CD4-positive, alpha-beta T cell (primary cell): ENCODE data around the gene HRH3. TPM values are rescaled to one million over a fixed set of nuclear protein-coding genes. Genes with fewer than 3 reads are reported as not detected.

Source experiments
- ATAC-seq: fragments of 200-7000 bp; cut with Tn5 transposase; one replicate; pipeline ENCODE4 v1.10.0; 2022; ENCODE audit warnings: mild to moderate bottlenecking; ENCODE audit not compliant: poor library complexity
- CTCF ChIA-PET: fragments of 350-600 bp; sonication (Branson Sonifier 250); formaldehyde crosslinking; loops from one replicate; lab custom pipeline; 2021; ENCODE audit warnings: antibody characterized with exemption, inconsistent platforms; lab: Charles Lee
- POLR2A ChIA-PET: fragments of 350-600 bp; sonication (Branson Sonifier 250); formaldehyde crosslinking; loops from one replicate; lab custom pipeline; 2021; ENCODE audit warnings: antibody characterized with exemption, inconsistent platforms; lab: Charles Lee
- DNase-seq, 14 experiments: peaks; one replicate each; pipeline ENCODE4 v3.0.0-alpha.2; 2013 to 2020; ENCODE audit warnings: mixed read lengths in 2 of 14
- H3K27ac ChIP-seq, 2 donors: one replicate each; pipeline versions ENCODE4 v1.5.1 to v1.7.0; 2013; ENCODE audit warnings: low read length in 2 of 2, low read depth in 1 of 2, mild to moderate bottlenecking in 1 of 2
- H3K27me3 ChIP-seq, 2 experiments: 1 replicate in 1 of 2; 2 replicates in 1 of 2; pipeline versions ENCODE4 v1.6.1 to v1.7.0; 2013; ENCODE audit warnings: low read length in 2 of 2, control low read depth in 1 of 2, mild to moderate bottlenecking in 1 of 2, moderate library complexity in 1 of 2; ENCODE audit not compliant: insufficient read depth in 2 of 2, control insufficient read depth in 1 of 2
- H3K36me3 ChIP-seq: one replicate; pipeline ENCODE4 v1.6.1; 2013; ENCODE audit warnings: low read length, control low read depth; ENCODE audit not compliant: insufficient read depth
- H3K4me1 ChIP-seq: one replicate; pipeline ENCODE4 v1.6.1; 2013; ENCODE audit warnings: low read length, control low read depth; ENCODE audit not compliant: insufficient read depth
- H3K4me3 ChIP-seq: one replicate; pipeline ENCODE4 v1.5.1; 2013; ENCODE audit warnings: mild to moderate bottlenecking, low read length, moderate library complexity
- H3K9me3 ChIP-seq, 2 experiments: 1 replicate in 1 of 2; 2 replicates in 1 of 2; pipeline versions ENCODE4 v1.6.1 to v1.7.0; 2013; ENCODE audit warnings: low read length in 2 of 2, mild to moderate bottlenecking in 2 of 2, control low read depth in 1 of 2, moderate library complexity in 1 of 2; ENCODE audit not compliant: control insufficient read depth in 1 of 2, insufficient read depth in 1 of 2
- H3K27ac Mint-ChIP-seq: one replicate; pipeline ENCODE4 v1.8.0; 2020; ENCODE audit warnings: mixed read lengths
- H3K27me3 Mint-ChIP-seq: one replicate; pipeline ENCODE4 v1.8.0; 2021; ENCODE audit warnings: mixed read lengths
- H3K36me3 Mint-ChIP-seq: one replicate; pipeline ENCODE4 v1.8.0; 2021; ENCODE audit warnings: low read depth, mixed read lengths
- H3K4me1 Mint-ChIP-seq: one replicate; pipeline ENCODE4 v1.8.0; 2021; ENCODE audit warnings: low read depth, mixed read lengths
- H3K4me3 Mint-ChIP-seq: one replicate; pipeline ENCODE4 v1.8.0; 2020; ENCODE audit warnings: mild to moderate bottlenecking, mixed read lengths
- H3K9me3 Mint-ChIP-seq: one replicate; pipeline ENCODE4 v1.8.0; 2020; ENCODE audit warnings: mixed read lengths
- intact Hi-C, 2 experiments: fragments of 100-400 bp; cut with DNase I in 1 of 2; cut with micrococcal nuclease in 1 of 2; formaldehyde crosslinking; loops; one replicate each; pipeline versions ENCODE4 v1.15.1 to v1.9.0; 2023 to 2025; cut with DNase I, micrococcal nuclease
- total RNA-seq, 174 experiments: library from RNA in 2 of 174; stranded (reverse) in 2 of 174; gene quantifications; one replicate each; pipeline ENCODE4 v1.2.3 and lab custom pipeline; 2021 to 2026
- TF ChIP-seq, protein P1 (sequence below): fragments of 200-600 bp; IDR thresholded peaks from one replicate; pipeline ENCODE4 v1.8.0; 2022; ENCODE audit warnings: antibody characterized with exemption, mild to moderate bottlenecking

HRH3 gene
- total RNA-seq, 2 experiments from 2014 or later, result not detected

DNA sequence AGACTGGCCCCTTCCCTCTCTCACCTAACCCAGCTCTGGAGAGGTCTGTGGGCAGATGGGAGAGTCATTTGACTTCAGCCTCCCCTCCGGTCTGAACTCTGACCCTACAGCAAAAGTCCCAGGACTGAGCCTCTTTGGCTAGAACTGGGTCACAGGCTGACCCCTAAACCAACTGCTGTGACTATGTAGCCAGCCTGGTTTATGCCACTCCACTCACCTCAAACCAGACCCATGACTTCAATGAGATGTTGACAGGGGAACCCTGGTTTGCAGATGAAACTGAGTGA is 17.4 kb upstream of the HRH3 start:
- Mint-ChIP-seq H3K4me1 (peaks cover 37% of the 10 kb centered on the region), H3K27me3 (peaks cover 9% of the 10 kb centered on the region), H3K27ac (peak overlapping the region; percentile 95), H3K4me3 (peak overlapping the region; percentile 92), H3K36me3 (peaks cover 15% of the 10 kb centered on the region), H3K9me3 (no peaks in the 10 kb centered on the region)
- ChIA-PET POLR2A (interaction anchor here (0.6 to 1.8 kb wide), 5 partner anchors 9 to 172 kb away, joined by 3 to 8 read pairs (median 4); partner anchors contain the start of genes LSM14B, MTG2, SS18L1 and TAF4), CTCF (interaction anchor here (1.0 kb wide), 1 partner anchor 65 kb away, joined by 3 read pairs; no protein-coding TSS in a partner anchor)
- intact Hi-C loops, result loop anchor here in 1 of 2 experiments (1.0 to 5.0 kb wide), 6 partner anchors 17 to 980 kb away; partner anchors contain the start of genes CABLES2, HRH3, LSM14B and MTG2
- Histone ChIP-seq H3K4me1 (peaks cover 36% of the 10 kb centered on the region), H3K27ac (peak overlapping the region; percentile 32 to 57), H3K9me3 (peaks cover 0 to 13% of the 10 kb centered on the region in 2 experiments), H3K4me3 (peak overlapping the region; percentile 36), H3K36me3 (peaks cover under 1% of the 10 kb centered on the region), H3K27me3 (no peaks in the 10 kb centered on the region)
- no peak for DNase-seq
- TF ChIP-seq, protein P1, sequence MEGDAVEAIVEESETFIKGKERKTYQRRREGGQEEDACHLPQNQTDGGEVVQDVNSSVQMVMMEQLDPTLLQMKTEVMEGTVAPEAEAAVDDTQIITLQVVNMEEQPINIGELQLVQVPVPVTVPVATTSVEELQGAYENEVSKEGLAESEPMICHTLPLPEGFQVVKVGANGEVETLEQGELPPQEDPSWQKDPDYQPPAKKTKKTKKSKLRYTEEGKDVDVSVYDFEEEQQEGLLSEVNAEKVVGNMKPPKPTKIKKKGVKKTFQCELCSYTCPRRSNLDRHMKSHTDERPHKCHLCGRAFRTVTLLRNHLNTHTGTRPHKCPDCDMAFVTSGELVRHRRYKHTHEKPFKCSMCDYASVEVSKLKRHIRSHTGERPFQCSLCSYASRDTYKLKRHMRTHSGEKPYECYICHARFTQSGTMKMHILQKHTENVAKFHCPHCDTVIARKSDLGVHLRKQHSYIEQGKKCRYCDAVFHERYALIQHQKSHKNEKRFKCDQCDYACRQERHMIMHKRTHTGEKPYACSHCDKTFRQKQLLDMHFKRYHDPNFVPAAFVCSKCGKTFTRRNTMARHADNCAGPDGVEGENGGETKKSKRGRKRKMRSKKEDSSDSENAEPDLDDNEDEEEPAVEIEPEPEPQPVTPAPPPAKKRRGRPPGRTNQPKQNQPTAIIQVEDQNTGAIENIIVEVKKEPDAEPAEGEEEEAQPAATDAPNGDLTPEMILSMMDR, result no peak
- ATAC-seq, result no peak

GRCh38 chr20:62236766-62237513 is 16.9 kb upstream of the HRH3 start:
- no peak overlapping the region for H3K27ac Mint-ChIP-seq
- CTCF ChIA-PET, result interaction anchor here (1.0 kb wide), 1 partner anchor 65 kb away, joined by 3 read pairs; no protein-coding TSS in a partner anchor

DNA sequence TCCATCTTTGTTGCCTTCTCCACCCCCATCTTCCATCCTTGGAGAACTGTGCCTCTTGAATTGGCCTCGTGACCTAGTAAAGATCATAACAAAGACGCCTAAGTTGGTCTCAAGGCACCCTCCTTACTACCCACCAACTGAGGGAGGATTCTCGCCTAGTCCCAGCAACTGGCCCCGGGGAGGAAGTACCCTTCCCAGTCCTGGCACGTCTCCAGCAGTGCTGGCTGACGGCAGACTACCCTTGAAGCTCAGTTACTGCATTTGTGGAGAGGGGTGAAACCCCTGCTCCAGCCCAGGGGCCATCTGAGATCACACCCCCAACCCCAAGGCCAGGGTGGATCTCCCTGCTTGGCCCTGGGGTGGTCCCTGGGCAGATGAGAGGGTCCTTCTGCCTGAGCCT is 16.1 kb upstream of the HRH3 start:
- CTCF ChIA-PET, result no interaction called here
- Histone ChIP-seq H3K36me3 (no peaks in the 10 kb centered on the region), H3K4me1 (peaks cover 31% of the 10 kb centered on the region), H3K27me3 (no peaks in the 10 kb centered on the region), H3K4me3 (no peak overlapping the region), H3K27ac (no peak overlapping the region), H3K9me3 (peaks cover 0 to 19% of the 10 kb centered on the region in 2 experiments)
- intact Hi-C loops, result loop anchor here in 1 of 2 experiments (2.0 to 5.0 kb wide), 5 partner anchors 15 to 981 kb away; partner anchors contain the start of genes CABLES2, HRH3, LSM14B and MTG2
- Mint-ChIP-seq H3K27me3 (peaks cover 9% of the 10 kb centered on the region), H3K4me1 (peaks cover 25% of the 10 kb centered on the region), H3K27ac (no peak overlapping the region), H3K4me3 (no peak overlapping the region), H3K36me3 (peaks cover 6% of the 10 kb centered on the region), H3K9me3 (no peaks in the 10 kb centered on the region)
- TF ChIP-seq, protein P1, result no peak
- DNase-seq (no peak), ATAC-seq (no peak)
- POLR2A ChIA-PET, result interaction anchor here (0.6 kb wide), 1 partner anchor 207 kb away, joined by 3 read pairs; no protein-coding TSS in a partner anchor

More at GRCh38 chr20:62236766-62237513, 16.9 kb upstream of the HRH3 start:
- Histone ChIP-seq H3K9me3 (peaks cover 0 to 17% of the 10 kb centered on the region in 2 experiments), H3K4me1 (peaks cover 36% of the 10 kb centered on the region), H3K27me3 (no peaks in the 10 kb centered on the region), H3K27ac (no peak overlapping the region), H3K4me3 (no peak overlapping the region), H3K36me3 (no peaks in the 10 kb centered on the region)
- peak in 1 of 14 experiments; percentile 41 for DNase-seq
- intact Hi-C loops, result loop anchor here in 1 of 2 experiments (1.0 to 5.0 kb wide), 6 partner anchors 16 to 980 kb away; partner anchors contain the start of genes CABLES2, HRH3, LSM14B and MTG2
- H3K27me3 Mint-ChIP-seq, result peaks cover 9% of the 10 kb centered on the region
- TF ChIP-seq, protein P1, result no peak
- H3K4me3 Mint-ChIP-seq, result peak overlapping the region; percentile 42
- ATAC-seq, result no peak
- no peaks in the 10 kb centered on the region for H3K9me3 Mint-ChIP-seq
- POLR2A ChIA-PET, result interaction anchor here (0.6 to 1.8 kb wide), 5 partner anchors 10 to 171 kb away, joined by 3 to 8 read pairs (median 4); partner anchors contain the start of genes LSM14B, MTG2, SS18L1 and TAF4
- peaks cover 33% of the 10 kb centered on the region for H3K4me1 Mint-ChIP-seq
- H3K36me3 Mint-ChIP-seq, result peaks cover 11% of the 10 kb centered on the region
